Suppressor macrophage treated with lipopolysaccharide for 1 hour (primary cell): ENCODE measurements around the gene ISCA1.

ENCODE experiments used
- DNase-seq, 3 donors: peaks; one replicate each; pipeline ENCODE4 v3.0.0-alpha.2; 2020 to 2022

Gene ISCA1

DNA sequence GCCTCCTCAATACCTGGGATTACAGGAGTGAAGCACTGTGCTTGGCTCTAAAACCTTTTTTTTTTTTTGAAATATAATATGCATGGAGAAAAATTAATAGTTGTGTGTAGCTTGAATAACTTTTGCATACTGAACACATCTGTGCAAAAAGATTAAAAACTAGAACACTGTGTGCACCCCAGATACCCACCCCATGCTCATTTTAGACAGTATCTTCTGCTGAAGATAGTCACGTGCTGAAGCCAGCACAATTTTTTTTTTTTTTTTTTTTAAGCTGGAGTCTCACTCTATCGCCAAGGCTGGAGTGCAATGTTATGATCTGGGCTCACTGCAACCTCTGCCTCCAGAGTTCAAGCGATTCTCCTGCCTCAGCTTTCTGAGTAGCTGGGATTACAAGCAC lies 62.7 kb downstream of the ISCA1 start:
- no peak for DNase-seq

DNA sequence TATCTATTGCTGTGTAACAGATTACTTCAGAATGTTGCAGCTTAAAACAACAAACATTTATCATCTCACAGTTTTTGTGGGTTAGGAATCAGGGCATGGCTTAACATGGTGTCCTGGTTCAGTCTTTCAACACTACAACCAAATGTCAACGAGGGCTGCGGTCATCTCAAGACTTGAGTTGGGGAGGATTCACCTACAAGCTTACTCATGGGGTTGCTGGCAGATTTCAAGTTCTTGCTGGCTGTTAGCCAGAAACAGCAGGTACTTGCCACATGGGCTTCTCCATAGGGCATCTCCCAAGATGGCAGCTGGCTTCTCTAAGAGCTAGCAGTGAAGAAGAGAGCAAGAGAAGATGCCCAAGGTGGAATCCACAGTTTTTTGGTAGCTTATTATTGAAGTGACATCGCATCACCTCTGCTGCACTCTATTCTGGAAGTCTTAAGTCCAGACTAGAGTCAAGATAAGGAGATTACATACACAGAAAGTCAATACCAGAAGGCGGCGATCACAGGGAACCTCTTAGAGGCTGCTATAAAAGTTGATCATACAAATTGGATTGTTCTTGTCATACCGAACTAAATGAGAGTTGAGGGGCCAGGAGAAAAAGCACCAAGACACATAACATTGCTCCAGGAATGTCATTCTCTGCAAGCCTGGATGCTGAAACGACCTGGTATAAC lies 65.1 kb downstream of the ISCA1 start:
- DNase-seq: no peak
